Keratinocyte (primary cell): ENCODE results near the gene MET.

Experiments
- EZH2 ChIP-seq: IDR thresholded peaks from one replicate; pipeline ENCODE4 v1.6.1; 2012; ENCODE audit warnings: inconsistent platforms, mild to moderate bottlenecking, low read length, moderate library complexity
- TF ChIP-seq, protein P1 (sequence below), 3 experiments: IDR thresholded peaks in 1 of 3; conservative IDR thresholded peaks in 1 of 3; optimal IDR thresholded peaks in 1 of 3; 2 replicates in 2 of 3; 3 replicates in 1 of 3; pipeline versions ENCODE3 to v1.5.1; 2011; ENCODE audit warnings: low read length in 3 of 3, mild to moderate bottlenecking in 3 of 3, moderate library complexity in 2 of 3, control low read depth in 1 of 3, inconsistent platforms in 1 of 3; ENCODE audit not compliant: insufficient read depth in 2 of 3; ENCODE audit errors: extremely low read depth in 1 of 3

DNA sequence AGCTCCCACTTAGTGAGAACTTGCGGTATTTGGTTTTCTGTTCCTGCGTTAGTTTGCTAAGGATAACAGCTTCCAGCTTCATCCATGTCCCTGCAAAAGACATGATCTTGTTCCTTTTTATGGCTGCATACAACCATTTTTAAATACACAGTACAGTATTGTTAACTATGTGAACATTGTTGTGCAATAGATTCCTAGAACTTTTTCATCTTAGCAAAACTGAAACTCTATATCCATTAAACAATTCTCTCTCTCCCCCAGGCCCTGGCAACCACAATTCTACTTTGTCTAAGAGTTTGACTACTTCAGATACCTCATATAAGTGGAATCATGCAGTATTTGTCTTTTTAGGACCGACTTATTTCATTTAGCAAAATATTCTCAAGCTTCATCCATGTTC, 118.0 kb downstream of the MET start:
- TF ChIP-seq, protein P1, sequence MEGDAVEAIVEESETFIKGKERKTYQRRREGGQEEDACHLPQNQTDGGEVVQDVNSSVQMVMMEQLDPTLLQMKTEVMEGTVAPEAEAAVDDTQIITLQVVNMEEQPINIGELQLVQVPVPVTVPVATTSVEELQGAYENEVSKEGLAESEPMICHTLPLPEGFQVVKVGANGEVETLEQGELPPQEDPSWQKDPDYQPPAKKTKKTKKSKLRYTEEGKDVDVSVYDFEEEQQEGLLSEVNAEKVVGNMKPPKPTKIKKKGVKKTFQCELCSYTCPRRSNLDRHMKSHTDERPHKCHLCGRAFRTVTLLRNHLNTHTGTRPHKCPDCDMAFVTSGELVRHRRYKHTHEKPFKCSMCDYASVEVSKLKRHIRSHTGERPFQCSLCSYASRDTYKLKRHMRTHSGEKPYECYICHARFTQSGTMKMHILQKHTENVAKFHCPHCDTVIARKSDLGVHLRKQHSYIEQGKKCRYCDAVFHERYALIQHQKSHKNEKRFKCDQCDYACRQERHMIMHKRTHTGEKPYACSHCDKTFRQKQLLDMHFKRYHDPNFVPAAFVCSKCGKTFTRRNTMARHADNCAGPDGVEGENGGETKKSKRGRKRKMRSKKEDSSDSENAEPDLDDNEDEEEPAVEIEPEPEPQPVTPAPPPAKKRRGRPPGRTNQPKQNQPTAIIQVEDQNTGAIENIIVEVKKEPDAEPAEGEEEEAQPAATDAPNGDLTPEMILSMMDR (optimal IDR thresholded peaks at IDR 0.05 in 1 of 3, IDR thresholded peaks at IDR 0.05 in 1 of 3, conservative IDR thresholded peaks at IDR 0.05 in 1 of 3; ENCODE audit: extremely low read depth in 1 of 3, insufficient read depth in 2 of 3, low read length in 3 of 3) = no peak
- no peak for TF ChIP-seq EZH2
